GM10248 (cell line): ENCODE results near the gene ADAMTSL3.

Source experiments
- CTCF ChIA-PET: fragments of 300-600 bp; sonication (Branson Sonifier 250); formaldehyde crosslinking; extraction: SDS; loops from one replicate; lab custom pipeline; 2021; ENCODE audit warnings: antibody characterized with exemption; lab: Yijun Ruan, JAX
- POLR2A ChIA-PET: fragments of 350-650 bp; sonication (Branson Sonifier 250); formaldehyde crosslinking; extraction: SDS; loops from one replicate; lab custom pipeline; 2020; ENCODE audit warnings: antibody characterized with exemption; lab: Yijun Ruan, JAX
- DNase-seq: peaks from one replicate; pipeline ENCODE4 v3.0.0; 2012; ENCODE audit errors: extremely low spot score
- TF ChIP-seq, protein P1 (sequence below): IDR thresholded peaks from 2 replicates; pipeline ENCODE4 v1.5.1; 2012; ENCODE audit warnings: mild to moderate bottlenecking, low read depth; ENCODE audit errors: extremely low read depth, missing control alignments, control extremely low read depth

Gene ADAMTSL3

DNA sequence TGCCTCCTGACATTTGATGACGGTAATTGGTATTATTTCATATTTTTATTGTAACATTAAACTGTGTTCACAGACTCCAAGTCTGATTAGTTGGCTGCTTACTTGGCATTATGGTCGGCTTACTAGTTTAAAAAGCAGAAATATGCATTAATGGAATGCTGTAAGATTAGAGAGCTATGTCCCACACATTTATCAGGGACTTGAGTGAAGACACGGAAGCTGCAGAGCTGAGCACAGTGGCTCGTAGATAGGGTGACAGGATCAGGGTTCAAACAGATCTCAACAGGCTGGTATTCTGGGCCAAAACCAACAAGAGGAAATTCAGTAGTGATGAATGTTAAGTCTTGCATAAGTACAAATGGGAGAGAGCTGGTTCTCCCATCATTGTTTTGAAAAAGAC is 113.8 kb downstream of the ADAMTSL3 start:
- CTCF ChIA-PET = no interaction called here

DNA sequence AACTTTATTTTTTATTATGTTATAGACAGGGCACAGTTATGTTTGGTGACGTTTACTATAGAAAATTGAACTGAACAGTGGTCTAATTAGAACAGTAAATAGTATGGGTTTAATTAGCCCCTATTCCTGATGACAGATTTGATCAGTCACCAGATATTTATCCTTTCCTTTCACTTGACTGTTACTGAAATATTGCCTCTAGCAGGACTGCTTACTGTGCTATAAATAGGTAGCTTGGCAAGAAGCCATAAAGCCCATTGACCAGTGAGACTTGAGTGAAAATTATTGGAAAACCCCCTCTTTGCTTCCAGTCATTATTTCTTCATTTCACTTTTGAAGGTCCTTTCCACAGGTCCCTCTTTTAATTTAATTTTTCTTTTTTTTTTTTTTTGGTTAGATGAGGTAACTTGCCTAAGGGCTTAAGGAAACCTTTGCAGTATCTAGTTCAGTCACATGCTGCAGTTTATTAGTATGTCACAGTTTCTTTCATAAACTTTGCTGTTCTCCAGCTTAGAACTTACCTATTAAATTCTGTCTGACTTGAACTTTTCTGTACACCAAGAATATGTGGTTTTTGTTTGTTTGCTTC is 115.6 kb downstream of the ADAMTSL3 start:
- no peak for DNase-seq
- TF ChIP-seq, protein P1, sequence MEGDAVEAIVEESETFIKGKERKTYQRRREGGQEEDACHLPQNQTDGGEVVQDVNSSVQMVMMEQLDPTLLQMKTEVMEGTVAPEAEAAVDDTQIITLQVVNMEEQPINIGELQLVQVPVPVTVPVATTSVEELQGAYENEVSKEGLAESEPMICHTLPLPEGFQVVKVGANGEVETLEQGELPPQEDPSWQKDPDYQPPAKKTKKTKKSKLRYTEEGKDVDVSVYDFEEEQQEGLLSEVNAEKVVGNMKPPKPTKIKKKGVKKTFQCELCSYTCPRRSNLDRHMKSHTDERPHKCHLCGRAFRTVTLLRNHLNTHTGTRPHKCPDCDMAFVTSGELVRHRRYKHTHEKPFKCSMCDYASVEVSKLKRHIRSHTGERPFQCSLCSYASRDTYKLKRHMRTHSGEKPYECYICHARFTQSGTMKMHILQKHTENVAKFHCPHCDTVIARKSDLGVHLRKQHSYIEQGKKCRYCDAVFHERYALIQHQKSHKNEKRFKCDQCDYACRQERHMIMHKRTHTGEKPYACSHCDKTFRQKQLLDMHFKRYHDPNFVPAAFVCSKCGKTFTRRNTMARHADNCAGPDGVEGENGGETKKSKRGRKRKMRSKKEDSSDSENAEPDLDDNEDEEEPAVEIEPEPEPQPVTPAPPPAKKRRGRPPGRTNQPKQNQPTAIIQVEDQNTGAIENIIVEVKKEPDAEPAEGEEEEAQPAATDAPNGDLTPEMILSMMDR = no peak
- CTCF ChIA-PET = no interaction called here
- POLR2A ChIA-PET = no interaction called here

More for the DNA sequence above, 113.8 kb downstream of the ADAMTSL3 start:
- DNase-seq = no peak
- TF ChIP-seq, protein P1 = no peak
- POLR2A ChIA-PET = no interaction called here

DNA sequence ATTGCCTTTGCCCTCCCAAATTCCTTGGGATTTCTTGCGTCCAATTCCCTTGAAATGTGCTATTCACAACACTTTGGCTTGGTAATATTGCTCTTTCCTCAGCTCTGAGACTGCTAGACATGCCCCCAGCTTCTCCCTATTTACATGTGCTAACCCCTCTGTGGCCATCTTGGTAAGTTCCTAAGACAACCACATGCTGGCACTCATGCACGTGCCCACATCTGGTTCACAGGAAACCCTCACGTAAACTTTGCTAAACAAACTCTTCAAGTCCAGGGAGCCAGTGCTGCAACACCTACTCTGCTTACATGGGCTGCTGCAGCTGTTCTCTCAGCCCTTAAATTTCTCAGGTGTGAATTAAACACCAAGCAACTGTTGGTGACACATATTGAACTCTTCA is 121.8 kb downstream of the ADAMTSL3 start:
- POLR2A ChIA-PET = no interaction called here
- TF ChIP-seq, protein P1 = no peak
- no peak for DNase-seq
- CTCF ChIA-PET = no interaction called here

DNA sequence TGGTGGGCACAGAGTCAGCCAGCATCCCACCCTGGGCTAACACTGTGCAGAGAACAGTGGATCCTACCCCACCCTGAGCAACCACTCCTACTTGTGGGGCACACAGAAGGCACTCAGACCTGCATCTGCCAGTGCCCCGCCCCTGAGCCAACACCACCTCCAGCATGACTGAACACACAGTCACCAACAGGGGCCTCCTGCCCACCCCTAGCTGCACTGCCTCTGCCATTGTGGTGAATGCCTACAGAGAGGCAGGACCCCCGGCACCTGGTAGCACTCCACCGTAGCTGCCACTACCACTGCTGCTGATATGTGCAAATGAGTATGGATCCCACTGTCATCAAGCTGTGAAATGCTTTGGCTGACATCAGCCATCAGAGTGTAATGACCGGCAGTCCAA is 123.1 kb downstream of the ADAMTSL3 start:
- ChIA-PET CTCF (interaction anchor here (1.0 to 1.6 kb wide), 2 partner anchors 43 to 197 kb away, joined by 3 read pairs; no protein-coding TSS in a partner anchor), POLR2A (no interaction called here)
- no peak for DNase-seq
- TF ChIP-seq, protein P1 = no peak

DNA sequence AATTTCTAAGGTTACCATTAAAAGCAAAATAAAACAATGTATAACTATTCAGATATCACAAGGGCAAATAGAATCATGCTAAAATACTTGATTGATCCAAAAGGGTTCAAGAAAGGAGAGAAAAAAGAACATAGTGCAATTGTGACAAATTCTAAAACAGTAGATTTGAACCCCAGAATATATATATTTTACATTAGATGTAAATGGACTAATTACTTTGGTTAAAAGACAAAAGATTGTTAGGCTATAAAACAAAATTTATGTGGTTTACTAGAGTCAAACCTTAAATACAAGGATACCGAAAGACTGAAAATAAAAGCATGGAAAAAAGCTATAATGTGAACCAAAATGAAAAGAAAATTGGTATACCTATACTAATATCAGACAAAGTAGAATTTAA is 129.3 kb downstream of the ADAMTSL3 start:
- ChIA-PET POLR2A (no interaction called here), CTCF (no interaction called here)
- DNase-seq = no peak
- TF ChIP-seq, protein P1 = no peak

DNA sequence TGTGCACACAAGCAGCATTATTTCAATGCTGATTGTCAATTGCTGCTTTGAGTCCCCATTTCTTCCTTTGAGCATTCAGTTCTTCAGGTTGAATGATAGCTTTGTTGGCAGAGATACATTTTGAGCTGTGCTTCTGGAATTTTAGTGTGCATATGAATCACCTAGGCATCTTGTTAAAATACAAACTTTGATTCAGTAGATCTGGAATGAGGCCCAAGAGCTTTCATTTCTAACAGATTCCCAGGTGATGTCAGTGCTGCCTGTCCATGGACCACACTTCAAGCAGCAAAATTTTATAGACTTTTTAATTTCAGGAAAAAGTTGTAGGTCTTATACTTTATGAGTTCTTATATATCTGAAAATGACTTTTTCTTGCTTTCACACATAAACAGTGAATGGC is 131.1 kb downstream of the ADAMTSL3 start:
- CTCF ChIA-PET = no interaction called here
- POLR2A ChIA-PET = no interaction called here
- DNase-seq = no peak
- TF ChIP-seq, protein P1 = no peak
